ENCODE measurements around the gene PDE6D.

PDE6D gene

GRCh38 chr2:231743376-231744116, 37.5 kb downstream of the PDE6D start:
- Histone ChIP-seq H3K36me3 (ENCODE audit: control insufficient read depth, insufficient read depth, low read length) (no peaks in the 10 kb centered on the region), H3K9me3 (ENCODE audit: control insufficient read depth, insufficient read depth, low read length) (no peaks in the 10 kb centered on the region), H3K27me3 (ENCODE audit: control insufficient read depth, insufficient read depth, low read length) (no peaks in the 10 kb centered on the region), H3K27ac (ENCODE audit: low read length) (no peak overlapping the region), H3K4me1 (ENCODE audit: control insufficient read depth, insufficient read depth, low read length) (peaks cover 1% of the 10 kb centered on the region; the same call in 1 of the 2 replicates), H3K4me3 (ENCODE audit: low read length) (no peak overlapping the region)
- WGBS (ENCODE audit: insufficient coverage, insufficient read length): no CpG with 5 or more reads among the region's 9 CpGs
- DNase-seq (ENCODE audit: low read depth, low spot score): no peak

- Histone ChIP-seq H3K4me1 (ENCODE audit: control insufficient read depth, insufficient read depth, low read length) (no peaks in the 10 kb centered on the region), H3K36me3 (ENCODE audit: control insufficient read depth, insufficient read depth, low read length) (no peaks in the 10 kb centered on the region), H3K27me3 (ENCODE audit: control insufficient read depth, insufficient read depth, low read length) (no peaks in the 10 kb centered on the region), H3K9me3 (ENCODE audit: control insufficient read depth, insufficient read depth, low read length) (no peaks in the 10 kb centered on the region), H3K27ac (ENCODE audit: low read length) (no peak overlapping the region), H3K4me3 (ENCODE audit: low read length) (no peak overlapping the region)
- WGBS (ENCODE audit: insufficient coverage, insufficient read length): no CpG with 5 or more reads among the region's 7 CpGs
- DNase-seq (ENCODE audit: low read depth, low spot score): no peak
Observed at GRCh38 chr2:231737761-231738160, 43.3 kb downstream of the PDE6D start.

DNA sequence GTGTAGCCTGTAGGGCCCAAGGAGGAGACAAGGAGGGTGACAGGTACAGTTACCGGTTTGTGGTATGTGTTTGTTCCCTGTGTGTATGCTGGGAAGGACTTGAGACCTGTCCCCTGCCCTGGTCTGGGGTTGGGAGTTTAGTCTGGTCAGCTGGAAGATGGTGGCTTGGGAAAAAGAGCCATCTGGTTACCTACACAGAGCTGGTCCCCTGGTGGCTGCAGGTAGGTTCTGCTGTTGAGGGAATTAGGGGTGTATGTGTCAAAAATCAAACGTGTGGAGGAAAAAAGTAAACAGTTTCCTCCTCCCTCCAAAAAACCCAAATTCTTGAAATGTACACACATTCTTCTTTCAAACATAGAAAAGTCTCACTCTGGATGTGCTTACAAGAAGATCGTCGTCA, 48.5 kb downstream of the PDE6D start:
- DNase-seq (ENCODE audit: low read depth, low spot score): no peak
- Histone ChIP-seq H3K4me1 (ENCODE audit: control insufficient read depth, insufficient read depth, low read length) (no peaks in the 10 kb centered on the region), H3K36me3 (ENCODE audit: control insufficient read depth, insufficient read depth, low read length) (peaks cover 2% of the 10 kb centered on the region; the same call in 1 of the 2 replicates), H3K27ac (ENCODE audit: low read length) (no peak overlapping the region), H3K9me3 (ENCODE audit: control insufficient read depth, insufficient read depth, low read length) (no peaks in the 10 kb centered on the region), H3K4me3 (ENCODE audit: low read length) (no peak overlapping the region), H3K27me3 (ENCODE audit: control insufficient read depth, insufficient read depth, low read length) (no peaks in the 10 kb centered on the region)
- no CpG with 5 or more reads among the region's 4 CpGs for WGBS (ENCODE audit: insufficient coverage, insufficient read length)

DNA sequence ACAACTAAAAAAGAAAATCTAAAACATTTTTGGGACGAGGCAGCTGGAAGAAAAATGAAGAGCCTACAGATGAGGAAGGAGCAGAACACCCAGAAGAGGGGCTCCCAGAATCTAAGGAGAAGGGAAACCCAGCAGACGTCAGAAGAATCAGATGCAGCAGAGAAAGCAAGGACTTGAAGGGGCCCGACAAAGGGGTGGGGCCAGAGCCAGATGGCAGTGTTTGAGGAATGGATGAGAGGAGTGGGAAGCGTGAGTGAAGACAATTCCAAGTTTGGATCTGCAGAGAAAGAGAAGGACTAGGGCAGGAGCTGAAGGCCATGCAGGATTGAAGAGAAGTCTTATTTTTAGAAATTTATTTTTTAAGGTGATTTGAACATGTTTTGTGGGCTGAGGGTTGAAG, 53.5 kb downstream of the PDE6D start:
- no CpG with 5 or more reads among the region's 4 CpGs for WGBS (ENCODE audit: insufficient coverage, insufficient read length)

DNA sequence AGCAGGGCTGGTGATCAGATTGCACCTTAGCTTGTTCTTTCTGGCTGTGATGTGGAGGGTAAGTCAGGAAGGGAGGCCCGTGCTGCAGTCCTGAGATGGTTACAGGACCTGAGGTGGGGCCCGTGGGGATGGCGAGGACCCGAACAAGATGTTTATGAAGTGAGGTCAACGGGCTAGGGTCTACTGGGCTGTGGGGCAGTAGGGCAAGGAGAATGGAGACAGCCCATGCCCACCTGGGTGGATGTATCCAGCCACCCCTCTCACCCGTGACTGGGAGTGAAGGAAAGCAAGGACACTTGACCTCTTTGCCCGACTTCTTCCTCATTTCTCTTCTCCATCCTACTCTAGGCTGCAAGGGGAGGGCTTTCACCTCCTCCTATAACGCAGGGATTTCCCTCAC, 54.8 kb downstream of the PDE6D start:
- Histone ChIP-seq H3K9me3 (ENCODE audit: control insufficient read depth, insufficient read depth, low read length) (no peaks in the 10 kb centered on the region), H3K36me3 (ENCODE audit: control insufficient read depth, insufficient read depth, low read length) (peaks cover 2% of the 10 kb centered on the region; the same call in 1 of the 2 replicates), H3K4me3 (ENCODE audit: low read length) (no peak overlapping the region), H3K4me1 (ENCODE audit: control insufficient read depth, insufficient read depth, low read length) (no peaks in the 10 kb centered on the region), H3K27me3 (ENCODE audit: control insufficient read depth, insufficient read depth, low read length) (no peaks in the 10 kb centered on the region), H3K27ac (ENCODE audit: low read length) (no peak overlapping the region)
- no peak for DNase-seq (ENCODE audit: low read depth, low spot score)
- WGBS (ENCODE audit: insufficient coverage, insufficient read length): no CpG with 5 or more reads among the region's 8 CpGs

More for the DNA sequence above, 53.5 kb downstream of the PDE6D start:
- Histone ChIP-seq H3K9me3 (ENCODE audit: control insufficient read depth, insufficient read depth, low read length) (no peaks in the 10 kb centered on the region), H3K27ac (ENCODE audit: low read length) (no peak overlapping the region), H3K4me3 (ENCODE audit: low read length) (no peak overlapping the region), H3K4me1 (ENCODE audit: control insufficient read depth, insufficient read depth, low read length) (no peaks in the 10 kb centered on the region), H3K27me3 (ENCODE audit: control insufficient read depth, insufficient read depth, low read length) (no peaks in the 10 kb centered on the region), H3K36me3 (ENCODE audit: control insufficient read depth, insufficient read depth, low read length) (peaks cover 2% of the 10 kb centered on the region; the same call in 1 of the 2 replicates)
- no peak for DNase-seq (ENCODE audit: low read depth, low spot score)

DNA sequence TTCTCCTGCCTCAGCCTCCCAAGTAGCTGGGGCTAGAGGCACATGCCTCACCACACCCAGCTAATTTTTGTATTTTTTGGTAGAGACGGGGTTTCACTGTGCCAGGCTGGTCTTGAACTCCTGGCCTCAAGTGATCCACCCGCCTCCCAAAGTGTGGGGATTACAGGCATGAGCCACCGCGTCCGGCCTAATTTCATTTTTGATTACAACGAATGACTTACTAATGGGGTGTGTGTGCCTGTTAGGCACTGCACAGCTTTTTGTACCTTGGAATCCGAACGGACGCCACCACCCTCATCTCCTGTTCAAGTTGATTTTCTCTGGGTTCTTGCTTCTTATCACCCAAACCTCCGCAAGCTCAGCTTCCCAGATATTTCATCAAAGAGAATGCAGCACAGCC, 55.6 kb downstream of the PDE6D start:
- H3K27me3 ChIP-seq (ENCODE audit: control insufficient read depth, insufficient read depth, low read length): no peaks in the 10 kb centered on the region
- no CpG with 5 or more reads among the region's 10 CpGs for WGBS (ENCODE audit: insufficient coverage, insufficient read length)
- no peaks in the 10 kb centered on the region for H3K4me1 ChIP-seq (ENCODE audit: control insufficient read depth, insufficient read depth, low read length)
- no peak overlapping the region for H3K27ac ChIP-seq (ENCODE audit: low read length)
- no peak for DNase-seq (ENCODE audit: low read depth, low spot score)
- H3K36me3 ChIP-seq (ENCODE audit: control insufficient read depth, insufficient read depth, low read length): 0 out of 2 replicates have a peak, but pooled peaks cover under 1% of the 10 kb centered on the region
- no peak overlapping the region for H3K4me3 ChIP-seq (ENCODE audit: low read length)
- no peaks in the 10 kb centered on the region for H3K9me3 ChIP-seq (ENCODE audit: control insufficient read depth, insufficient read depth, low read length)

GRCh38 chr2:231722721-231723307, 58.3 kb downstream of the PDE6D start:
- Histone ChIP-seq H3K27me3 (ENCODE audit: control insufficient read depth, insufficient read depth, low read length) (no peaks in the 10 kb centered on the region), H3K4me3 (ENCODE audit: low read length) (no peak overlapping the region), H3K36me3 (ENCODE audit: control insufficient read depth, insufficient read depth, low read length) (no peaks in the 10 kb centered on the region), H3K27ac (ENCODE audit: low read length) (no peak overlapping the region), H3K9me3 (ENCODE audit: control insufficient read depth, insufficient read depth, low read length) (no peaks in the 10 kb centered on the region), H3K4me1 (ENCODE audit: control insufficient read depth, insufficient read depth, low read length) (no peaks in the 10 kb centered on the region)
- WGBS (ENCODE audit: insufficient coverage, insufficient read length): no CpG with 5 or more reads among the region's 8 CpGs
- DNase-seq (ENCODE audit: low read depth, low spot score): no peak

GRCh38 chr2:231720987-231721966, 59.8 kb downstream of the PDE6D start:
- Histone ChIP-seq H3K4me1 (ENCODE audit: control insufficient read depth, insufficient read depth, low read length) (no peaks in the 10 kb centered on the region), H3K9me3 (ENCODE audit: control insufficient read depth, insufficient read depth, low read length) (no peaks in the 10 kb centered on the region), H3K4me3 (ENCODE audit: low read length) (no peak overlapping the region), H3K27me3 (ENCODE audit: control insufficient read depth, insufficient read depth, low read length) (no peaks in the 10 kb centered on the region), H3K36me3 (ENCODE audit: control insufficient read depth, insufficient read depth, low read length) (no peaks in the 10 kb centered on the region), H3K27ac (ENCODE audit: low read length) (no peak overlapping the region)
- DNase-seq (ENCODE audit: low read depth, low spot score): no peak
- WGBS (ENCODE audit: insufficient coverage, insufficient read length): no CpG with 5 or more reads among the region's 8 CpGs

DNA sequence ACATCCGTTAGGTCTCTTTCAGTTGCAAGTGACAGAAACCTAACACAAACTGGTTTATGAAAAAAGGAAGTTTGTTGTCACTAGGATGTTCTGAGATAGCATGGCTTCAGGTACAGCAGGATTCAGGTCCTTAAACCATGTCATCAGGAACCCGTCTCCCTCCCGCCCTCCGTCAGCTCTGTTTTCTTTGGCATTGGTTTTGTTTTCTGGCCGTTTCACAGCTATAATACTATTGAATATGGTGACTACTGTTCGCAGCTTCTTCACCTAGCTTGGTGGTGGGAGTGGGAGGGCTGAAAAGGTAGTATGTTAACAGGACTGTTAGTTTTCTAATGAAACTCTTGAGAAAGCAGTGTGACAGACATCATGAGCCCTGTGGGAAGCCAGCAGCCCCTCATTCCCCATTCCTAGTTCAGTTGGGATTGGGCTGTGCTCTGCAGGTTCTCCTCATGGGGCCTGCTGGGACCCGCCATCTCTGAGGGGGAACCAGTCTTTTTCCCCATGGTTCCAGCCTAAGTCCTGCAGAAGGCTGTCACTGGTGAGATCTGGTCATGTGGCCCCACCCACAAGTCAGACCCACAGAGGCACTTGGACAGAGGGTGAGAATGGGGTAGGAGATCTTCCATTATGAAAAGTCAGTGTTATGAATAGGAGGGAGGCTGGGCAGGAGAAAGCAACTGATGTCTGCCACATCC, 60.6 kb downstream of the PDE6D start:
- Histone ChIP-seq H3K4me3 (ENCODE audit: low read length) (no peak overlapping the region), H3K4me1 (ENCODE audit: control insufficient read depth, insufficient read depth, low read length) (no peaks in the 10 kb centered on the region), H3K27ac (ENCODE audit: low read length) (no peak overlapping the region), H3K36me3 (ENCODE audit: control insufficient read depth, insufficient read depth, low read length) (no peaks in the 10 kb centered on the region), H3K27me3 (ENCODE audit: control insufficient read depth, insufficient read depth, low read length) (no peaks in the 10 kb centered on the region), H3K9me3 (ENCODE audit: control insufficient read depth, insufficient read depth, low read length) (no peaks in the 10 kb centered on the region)
- no CpG with 5 or more reads among the region's 7 CpGs for WGBS (ENCODE audit: insufficient coverage, insufficient read length)
- DNase-seq (ENCODE audit: low read depth, low spot score): no peak

DNA sequence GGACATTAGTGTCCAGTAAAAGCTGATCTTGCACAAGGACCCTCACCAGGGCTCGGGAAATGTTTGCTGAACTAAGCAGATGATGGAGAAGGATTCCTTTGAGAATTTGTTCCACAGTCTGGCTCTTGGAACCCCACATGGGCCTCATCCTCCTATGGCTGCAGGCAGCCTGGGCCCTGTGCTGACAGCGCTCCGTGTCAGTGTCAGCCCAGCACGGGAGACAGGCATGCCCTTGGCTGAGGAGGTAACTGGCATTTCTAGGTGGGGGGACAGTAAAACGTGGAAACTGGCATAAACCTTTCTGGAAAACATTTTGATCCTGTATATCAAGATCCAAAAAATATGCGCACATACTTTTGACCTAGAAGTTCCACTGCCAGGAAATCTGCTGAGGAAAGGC, 62.3 kb downstream of the PDE6D start:
- Histone ChIP-seq H3K36me3 (ENCODE audit: control insufficient read depth, insufficient read depth, low read length) (no peaks in the 10 kb centered on the region), H3K4me3 (ENCODE audit: low read length) (no peak overlapping the region), H3K27ac (ENCODE audit: low read length) (no peak overlapping the region), H3K27me3 (ENCODE audit: control insufficient read depth, insufficient read depth, low read length) (no peaks in the 10 kb centered on the region), H3K4me1 (ENCODE audit: control insufficient read depth, insufficient read depth, low read length) (no peaks in the 10 kb centered on the region), H3K9me3 (ENCODE audit: control insufficient read depth, insufficient read depth, low read length) (no peaks in the 10 kb centered on the region)
- DNase-seq (ENCODE audit: low read depth, low spot score): no peak
- WGBS (ENCODE audit: insufficient coverage, insufficient read length): no CpG with 5 or more reads among the region's 6 CpGs
